Measurements from ENCODE around the gene CHD2.

DNA sequence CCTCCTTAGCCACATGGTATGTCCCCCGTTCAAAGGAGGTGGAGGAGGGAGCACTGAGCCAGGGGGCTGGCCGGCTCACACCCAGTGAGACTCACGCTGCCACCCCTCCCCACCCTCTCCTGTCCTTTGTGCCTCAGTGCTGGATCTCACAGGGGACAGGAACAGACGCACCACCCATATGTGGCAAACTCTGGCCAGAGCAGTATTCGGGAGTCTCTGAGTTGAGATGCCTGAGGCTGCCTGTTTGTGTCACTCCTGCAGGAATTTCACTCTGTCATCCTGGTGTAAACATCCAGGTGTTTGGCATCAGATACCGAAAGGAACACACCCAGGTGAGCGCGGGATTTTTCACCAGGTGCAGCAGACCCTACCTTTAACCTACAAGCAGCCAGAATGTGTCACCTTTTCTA lies 163.1 kb downstream of the CHD2 start:
- TF ChIP-seq, protein P1, sequence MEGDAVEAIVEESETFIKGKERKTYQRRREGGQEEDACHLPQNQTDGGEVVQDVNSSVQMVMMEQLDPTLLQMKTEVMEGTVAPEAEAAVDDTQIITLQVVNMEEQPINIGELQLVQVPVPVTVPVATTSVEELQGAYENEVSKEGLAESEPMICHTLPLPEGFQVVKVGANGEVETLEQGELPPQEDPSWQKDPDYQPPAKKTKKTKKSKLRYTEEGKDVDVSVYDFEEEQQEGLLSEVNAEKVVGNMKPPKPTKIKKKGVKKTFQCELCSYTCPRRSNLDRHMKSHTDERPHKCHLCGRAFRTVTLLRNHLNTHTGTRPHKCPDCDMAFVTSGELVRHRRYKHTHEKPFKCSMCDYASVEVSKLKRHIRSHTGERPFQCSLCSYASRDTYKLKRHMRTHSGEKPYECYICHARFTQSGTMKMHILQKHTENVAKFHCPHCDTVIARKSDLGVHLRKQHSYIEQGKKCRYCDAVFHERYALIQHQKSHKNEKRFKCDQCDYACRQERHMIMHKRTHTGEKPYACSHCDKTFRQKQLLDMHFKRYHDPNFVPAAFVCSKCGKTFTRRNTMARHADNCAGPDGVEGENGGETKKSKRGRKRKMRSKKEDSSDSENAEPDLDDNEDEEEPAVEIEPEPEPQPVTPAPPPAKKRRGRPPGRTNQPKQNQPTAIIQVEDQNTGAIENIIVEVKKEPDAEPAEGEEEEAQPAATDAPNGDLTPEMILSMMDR (IDR thresholded peaks at IDR 0.05), result no peak
- TF ChIP-seq POLR2A (IDR thresholded peaks at IDR 0.05), result no peak
